Stimulated activated CD8-positive, alpha-beta memory T cell treated with anti-CD3 and anti-CD28 coated beads, Interleukin-2, amount 100 ng/mL, for 48 hours (primary cell): Measurements from ENCODE around the gene HHIPL1.

Source experiments
- DNase-seq, 2 donors: peaks; one replicate each; pipeline ENCODE4 v3.0.0-alpha.2; 2020; ENCODE audit warnings: low read depth in 2 of 2

The HHIPL1 gene

GRCh38 chr14:99611646-99612045 lies 33.3 kb upstream of the HHIPL1 start:
- no peak for DNase-seq

GRCh38 chr14:99612071-99612737 lies 32.7 kb upstream of the HHIPL1 start:
- no peak for DNase-seq

- DNase-seq, result no peak
Observed at GRCh38 chr14:99612738-99613330, 32.1 kb upstream of the HHIPL1 start.

GRCh38 chr14:99615497-99616157 lies 29.3 kb upstream of the HHIPL1 start:
- DNase-seq, result no peak

- DNase-seq, result no peak
Observed at GRCh38 chr14:99616832-99617800, 27.8 kb upstream of the HHIPL1 start.

GRCh38 chr14:99619835-99620834 lies 24.8 kb upstream of the HHIPL1 start:
- no peak for DNase-seq

GRCh38 chr14:99621948-99622347 lies 23.0 kb upstream of the HHIPL1 start:
- DNase-seq, result no peak

- no peak for DNase-seq
Observed at GRCh38 chr14:99624024-99624423, 20.9 kb upstream of the HHIPL1 start.

GRCh38 chr14:99624971-99625370 lies 20.0 kb upstream of the HHIPL1 start:
- no peak for DNase-seq

- no peak for DNase-seq
Observed at GRCh38 chr14:99625476-99625875, 19.5 kb upstream of the HHIPL1 start.

GRCh38 chr14:99626041-99626648 lies 18.8 kb upstream of the HHIPL1 start:
- DNase-seq, result no peak

GRCh38 chr14:99627100-99627499 lies 17.8 kb upstream of the HHIPL1 start:
- no peak for DNase-seq

- no peak for DNase-seq
Observed at GRCh38 chr14:99627510-99628381, 17.2 kb upstream of the HHIPL1 start.

GRCh38 chr14:99628887-99629618 lies 15.9 kb upstream of the HHIPL1 start:
- DNase-seq, result peak; percentile 42 to 51

- no peak for DNase-seq
Observed at GRCh38 chr14:99630202-99630601, 14.7 kb upstream of the HHIPL1 start.

GRCh38 chr14:99632410-99633035 lies 12.4 kb upstream of the HHIPL1 start:
- no peak for DNase-seq

- no peak for DNase-seq
Observed at GRCh38 chr14:99633141-99633540, 11.8 kb upstream of the HHIPL1 start.

- no peak for DNase-seq
Observed at GRCh38 chr14:99633918-99634317, 11.0 kb upstream of the HHIPL1 start.
